ENCODE measurements around the gene NIM1K. TPM values are rescaled to one million over a fixed set of nuclear protein-coding genes. Genes with fewer than 3 reads are reported as not detected.
"Not testable (repeated sequence)": the region's sequence is repeated elsewhere in the genome, so short reads cannot be mapped to it uniquely, and the experiment has no call there.

NIM1K gene
- total and polyA plus RNA-seq, 4 donors, result 7.9 to 18.4 (median 13.0) TPM

DNA sequence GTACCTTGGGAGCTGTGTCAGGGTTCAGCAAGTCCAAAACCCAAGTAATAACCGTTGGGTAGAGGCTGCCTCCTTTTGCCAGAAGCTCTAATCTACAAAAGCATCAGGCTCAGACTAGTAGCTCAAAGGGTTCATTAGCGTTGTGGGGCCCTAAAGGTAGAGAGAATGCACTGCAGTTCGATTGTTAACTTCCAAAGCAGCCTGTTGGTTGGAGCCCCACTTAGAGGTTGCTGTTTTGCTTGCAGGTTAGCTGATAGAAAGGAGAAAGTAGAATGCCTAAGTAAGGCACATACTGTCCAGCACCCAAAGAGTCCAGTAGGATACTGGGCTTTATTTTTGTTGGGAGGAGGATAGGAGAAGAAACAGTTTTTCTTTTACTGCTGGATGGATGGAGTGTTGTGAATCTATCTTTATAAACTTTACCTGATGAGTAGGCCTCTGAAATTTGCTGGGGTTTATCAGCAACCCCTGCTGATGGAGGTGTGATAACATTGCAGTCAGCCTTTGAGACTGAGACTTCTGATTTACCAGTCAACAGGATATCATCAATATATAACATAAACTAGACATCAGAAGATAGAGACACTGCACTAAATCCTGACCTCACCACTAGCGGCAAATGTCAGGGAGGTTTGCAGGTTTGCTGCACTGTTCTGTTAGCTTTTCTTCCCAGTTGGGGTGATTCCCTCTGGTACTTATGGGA lies 36.5 kb upstream of the NIM1K start:
- Histone ChIP-seq H3K4me1 (ENCODE audit: control insufficient read depth, insufficient read depth, low read length) (no peaks in the 10 kb centered on the region), H3K4me3 (ENCODE audit: low read depth, low read length) (no peak overlapping the region), H3K27ac (ENCODE audit: low read depth, low read length) (no peak overlapping the region), H3K27me3 (ENCODE audit: control insufficient read depth, insufficient read depth, low read length) (no peaks in the 10 kb centered on the region), H3K36me3 (ENCODE audit: control insufficient read depth, insufficient read depth, low read length) (peaks cover 16% of the 10 kb centered on the region), H3K9me3 (ENCODE audit: control insufficient read depth, insufficient read depth, low read length) (no peaks in the 10 kb centered on the region)
- DNase-seq (ENCODE audit: low read depth in 4 of 6, low spot score in 6 of 6), result no peak
- 61% methylated on average over 3 of the region's 4 CpGs for WGBS (ENCODE audit: insufficient coverage)

DNA sequence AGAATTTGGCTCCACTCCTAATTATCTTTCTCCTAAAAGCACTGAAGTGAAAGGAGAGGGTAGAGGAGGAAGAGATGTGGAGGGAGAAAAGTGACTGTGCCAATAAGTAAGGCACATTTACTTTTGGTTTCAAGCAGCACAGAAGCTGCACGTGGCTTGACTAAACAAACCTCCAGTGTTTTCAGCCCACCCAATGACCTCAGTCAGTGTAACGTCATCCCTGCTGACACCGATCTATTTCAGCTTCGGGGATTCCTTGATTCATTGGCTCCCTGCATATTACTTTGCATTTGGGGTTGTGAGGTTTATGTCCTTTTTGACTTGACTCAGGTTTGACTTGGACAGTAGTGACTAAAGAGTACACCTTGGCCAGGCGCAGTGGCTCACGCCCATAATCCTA lies 35.6 kb upstream of the NIM1K start:
- Histone ChIP-seq H3K9me3 (ENCODE audit: control insufficient read depth, insufficient read depth, low read length) (no peaks in the 10 kb centered on the region), H3K36me3 (ENCODE audit: control insufficient read depth, insufficient read depth, low read length) (peaks cover 14% of the 10 kb centered on the region), H3K4me1 (ENCODE audit: control insufficient read depth, insufficient read depth, low read length) (no peaks in the 10 kb centered on the region), H3K4me3 (ENCODE audit: low read depth, low read length) (no peak overlapping the region), H3K27ac (ENCODE audit: low read depth, low read length) (no peak overlapping the region), H3K27me3 (ENCODE audit: control insufficient read depth, insufficient read depth, low read length) (no peaks in the 10 kb centered on the region)
- 100% methylated on average over 2 of the region's 6 CpGs for WGBS (ENCODE audit: insufficient coverage)
- peak in 2 of 6 donors; percentile 26 to 48 for DNase-seq (ENCODE audit: low read depth in 4 of 6, low spot score in 6 of 6)

DNA sequence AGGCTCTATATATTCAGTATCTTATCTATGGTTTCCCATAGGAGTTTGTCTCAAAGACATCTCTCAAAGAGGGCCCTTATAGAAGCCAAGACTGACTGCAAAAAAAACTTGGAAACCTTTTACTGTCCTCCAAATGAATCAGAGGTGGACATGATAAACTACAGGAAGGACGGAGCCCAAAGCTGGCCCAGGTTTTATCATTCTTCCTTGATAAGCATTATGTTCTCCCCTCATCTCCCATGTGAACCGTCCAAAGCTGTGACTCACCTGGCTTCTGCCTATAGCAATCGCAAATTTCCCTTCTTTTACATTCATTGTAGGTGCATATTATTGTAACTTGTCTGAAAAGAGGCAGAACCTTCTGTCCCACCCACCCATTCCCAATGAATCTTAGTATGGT lies 35.0 kb upstream of the NIM1K start:
- DNase-seq (ENCODE audit: low read depth in 4 of 6, low spot score in 6 of 6), result no peak
- no CpG with 5 or more reads among the region's 3 CpGs for WGBS (ENCODE audit: insufficient coverage)
- Histone ChIP-seq H3K4me3 (ENCODE audit: low read depth, low read length) (no peak overlapping the region), H3K9me3 (ENCODE audit: control insufficient read depth, insufficient read depth, low read length) (no peaks in the 10 kb centered on the region), H3K27ac (ENCODE audit: low read depth, low read length) (no peak overlapping the region), H3K27me3 (ENCODE audit: control insufficient read depth, insufficient read depth, low read length) (no peaks in the 10 kb centered on the region), H3K4me1 (ENCODE audit: control insufficient read depth, insufficient read depth, low read length) (no peaks in the 10 kb centered on the region), H3K36me3 (ENCODE audit: control insufficient read depth, insufficient read depth, low read length) (peaks cover 11% of the 10 kb centered on the region)

DNA sequence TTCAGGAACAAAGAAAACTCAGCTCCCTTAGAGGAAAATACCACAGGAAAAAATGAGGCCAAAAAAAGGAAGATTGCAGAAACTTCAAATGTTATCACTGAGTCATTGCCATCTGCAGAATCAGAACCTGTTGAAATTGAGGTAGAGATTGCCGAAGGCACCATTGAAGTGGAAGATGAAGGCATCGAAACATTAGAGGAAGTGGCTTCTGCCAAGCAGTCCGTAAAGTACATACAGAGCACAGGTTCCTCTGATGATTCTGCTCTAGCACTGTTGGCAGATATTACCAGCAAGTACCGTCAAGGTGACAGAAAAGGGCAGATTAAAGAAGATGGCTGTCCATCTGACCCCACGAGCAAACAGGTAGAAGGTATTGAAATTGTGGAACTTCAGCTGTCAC lies 30.8 kb upstream of the NIM1K start:
- 95% methylated on average over 3 of the region's 5 CpGs for WGBS (ENCODE audit: insufficient coverage)
- peaks cover 18% of the 10 kb centered on the region for H3K36me3 ChIP-seq (ENCODE audit: control insufficient read depth, insufficient read depth, low read length)
- no peak for DNase-seq (ENCODE audit: low read depth in 4 of 6, low spot score in 6 of 6)
- H3K9me3 ChIP-seq (ENCODE audit: control insufficient read depth, insufficient read depth, low read length), result no peaks in the 10 kb centered on the region
- H3K4me1 ChIP-seq (ENCODE audit: control insufficient read depth, insufficient read depth, low read length), result no peaks in the 10 kb centered on the region
- H3K27me3 ChIP-seq (ENCODE audit: control insufficient read depth, insufficient read depth, low read length), result no peaks in the 10 kb centered on the region
- no peak overlapping the region for H3K27ac ChIP-seq (ENCODE audit: low read depth, low read length)
- no peak overlapping the region for H3K4me3 ChIP-seq (ENCODE audit: low read depth, low read length)

DNA sequence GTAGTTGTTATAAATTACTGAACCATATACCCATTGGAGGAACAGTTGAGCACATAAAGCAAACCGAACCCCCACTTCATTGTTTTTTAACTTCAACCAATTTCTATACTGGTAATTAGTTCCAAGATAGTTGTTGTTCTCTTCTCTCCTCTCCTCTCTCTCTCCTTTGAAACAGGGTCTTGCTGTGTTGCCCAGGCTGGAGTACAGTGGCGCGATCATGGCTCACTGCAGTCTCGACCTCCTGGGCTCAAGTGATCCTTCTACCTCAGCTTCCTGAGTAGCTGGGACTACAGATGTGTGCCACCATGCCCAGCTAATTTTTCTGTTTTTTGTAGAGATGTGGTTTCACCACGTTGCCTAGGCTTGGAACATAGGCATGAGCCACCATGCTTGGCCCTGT lies 27.2 kb upstream of the NIM1K start:
- DNase-seq (ENCODE audit: low read depth in 4 of 6, low spot score in 6 of 6); H3K27me3 ChIP-seq (ENCODE audit: control insufficient read depth, insufficient read depth, low read length); H3K4me1 ChIP-seq (ENCODE audit: control insufficient read depth, insufficient read depth, low read length); H3K9me3 ChIP-seq (ENCODE audit: control insufficient read depth, insufficient read depth, low read length); H3K4me3 ChIP-seq (ENCODE audit: low read depth, low read length); H3K27ac ChIP-seq (ENCODE audit: low read depth, low read length): not testable (repeated sequence)
- 93% methylated on average over 3 of the region's 5 CpGs for WGBS (ENCODE audit: insufficient coverage)
- peaks cover 12% of the 10 kb centered on the region for H3K36me3 ChIP-seq (ENCODE audit: control insufficient read depth, insufficient read depth, low read length)

DNA sequence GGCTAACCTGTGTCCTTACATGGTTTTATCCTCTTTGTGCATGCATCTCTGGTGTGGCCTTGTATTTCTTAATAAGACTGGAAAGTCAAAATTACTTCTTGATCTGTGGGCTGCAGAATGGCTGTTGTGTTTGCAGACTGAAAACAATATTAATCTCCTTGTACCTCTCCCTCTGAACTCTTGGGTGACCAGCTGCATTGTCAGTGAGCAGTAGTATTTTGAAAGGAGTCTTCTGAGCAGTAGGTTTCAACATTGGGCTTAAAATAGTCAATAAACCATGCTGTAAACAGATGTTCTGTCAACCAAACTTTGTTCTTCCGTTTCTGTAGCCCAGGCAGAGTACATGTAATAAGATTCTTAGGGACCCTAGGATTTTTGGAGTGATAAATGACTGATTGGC lies 26.7 kb upstream of the NIM1K start:
- H3K4me1 ChIP-seq (ENCODE audit: control insufficient read depth, insufficient read depth, low read length), result no peaks in the 10 kb centered on the region
- H3K36me3 ChIP-seq (ENCODE audit: control insufficient read depth, insufficient read depth, low read length), result peaks cover 11% of the 10 kb centered on the region
- WGBS (ENCODE audit: insufficient coverage), result no CpG with 5 or more reads among the region's 1 CpG
- no peak overlapping the region for H3K27ac ChIP-seq (ENCODE audit: low read depth, low read length)
- H3K9me3 ChIP-seq (ENCODE audit: control insufficient read depth, insufficient read depth, low read length), result no peaks in the 10 kb centered on the region
- no peak for DNase-seq (ENCODE audit: low read depth in 4 of 6, low spot score in 6 of 6)
- H3K4me3 ChIP-seq (ENCODE audit: low read depth, low read length), result no peak overlapping the region
- no peaks in the 10 kb centered on the region for H3K27me3 ChIP-seq (ENCODE audit: control insufficient read depth, insufficient read depth, low read length)

GRCh38 chr5:43168175-43168574 lies 23.9 kb upstream of the NIM1K start:
- Histone ChIP-seq H3K27ac (ENCODE audit: low read depth, low read length) (no peak overlapping the region), H3K9me3 (ENCODE audit: control insufficient read depth, insufficient read depth, low read length) (no peaks in the 10 kb centered on the region), H3K4me3 (ENCODE audit: low read depth, low read length) (no peak overlapping the region), H3K27me3 (ENCODE audit: control insufficient read depth, insufficient read depth, low read length) (no peaks in the 10 kb centered on the region), H3K4me1 (ENCODE audit: control insufficient read depth, insufficient read depth, low read length) (no peaks in the 10 kb centered on the region), H3K36me3 (ENCODE audit: control insufficient read depth, insufficient read depth, low read length) (peaks cover 15% of the 10 kb centered on the region)
- 90% methylated on average over 1 of the region's 2 CpGs for WGBS (ENCODE audit: insufficient coverage)
- no peak for DNase-seq (ENCODE audit: low read depth in 4 of 6, low spot score in 6 of 6)

DNA sequence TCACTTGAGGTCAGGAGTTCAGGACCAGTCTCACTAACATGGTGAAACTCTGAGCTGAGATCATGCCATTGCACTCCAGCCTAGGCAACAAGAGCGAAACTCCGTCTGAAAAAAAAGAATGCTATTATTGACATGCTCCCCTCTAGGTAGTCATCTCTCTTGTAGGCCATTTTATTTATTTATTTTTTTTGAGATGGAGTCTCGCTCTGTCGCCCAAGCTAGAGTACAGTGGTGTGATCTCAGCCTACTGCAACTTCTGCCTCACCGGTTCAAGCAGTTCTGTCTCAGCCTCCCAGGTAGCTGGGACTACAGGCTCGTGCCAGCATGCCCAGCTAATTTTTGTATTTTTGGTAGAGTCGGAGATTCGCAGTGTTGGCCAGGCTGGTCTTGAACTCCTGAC lies 20.6 kb upstream of the NIM1K start:
- Histone ChIP-seq H3K27me3 (ENCODE audit: control insufficient read depth, insufficient read depth, low read length) (no peaks in the 10 kb centered on the region), H3K4me3 (ENCODE audit: low read depth, low read length) (no peak overlapping the region), H3K27ac (ENCODE audit: low read depth, low read length) (no peak overlapping the region), H3K36me3 (ENCODE audit: control insufficient read depth, insufficient read depth, low read length) (peaks cover 14% of the 10 kb centered on the region), H3K4me1 (ENCODE audit: control insufficient read depth, insufficient read depth, low read length) (no peaks in the 10 kb centered on the region), H3K9me3 (ENCODE audit: control insufficient read depth, insufficient read depth, low read length) (no peaks in the 10 kb centered on the region)
- DNase-seq (ENCODE audit: low read depth in 4 of 6, low spot score in 6 of 6), result no peak
- 100% methylated on average over 6 of the region's 8 CpGs for WGBS (ENCODE audit: insufficient coverage)

GRCh38 chr5:43171926-43172325 lies 20.1 kb upstream of the NIM1K start:
- Histone ChIP-seq H3K4me1 (ENCODE audit: control insufficient read depth, insufficient read depth, low read length) (no peaks in the 10 kb centered on the region), H3K27me3 (ENCODE audit: control insufficient read depth, insufficient read depth, low read length) (no peaks in the 10 kb centered on the region), H3K36me3 (ENCODE audit: control insufficient read depth, insufficient read depth, low read length) (peaks cover 14% of the 10 kb centered on the region), H3K4me3 (ENCODE audit: low read depth, low read length) (no peak overlapping the region), H3K9me3 (ENCODE audit: control insufficient read depth, insufficient read depth, low read length) (no peaks in the 10 kb centered on the region), H3K27ac (ENCODE audit: low read depth, low read length) (no peak overlapping the region)
- DNase-seq (ENCODE audit: low read depth in 4 of 6, low spot score in 6 of 6), result no peak
- 100% methylated on average over 1 of the region's 1 CpG for WGBS (ENCODE audit: insufficient coverage)

- Histone ChIP-seq H3K4me3 (ENCODE audit: low read depth, low read length) (no peak overlapping the region), H3K9me3 (ENCODE audit: control insufficient read depth, insufficient read depth, low read length) (no peaks in the 10 kb centered on the region), H3K27ac (ENCODE audit: low read depth, low read length) (no peak overlapping the region), H3K27me3 (ENCODE audit: control insufficient read depth, insufficient read depth, low read length) (no peaks in the 10 kb centered on the region), H3K36me3 (ENCODE audit: control insufficient read depth, insufficient read depth, low read length) (peaks cover 14% of the 10 kb centered on the region), H3K4me1 (ENCODE audit: control insufficient read depth, insufficient read depth, low read length) (peaks cover 4% of the 10 kb centered on the region)
- WGBS (ENCODE audit: insufficient coverage), result no CpG with 5 or more reads among the region's 2 CpGs
- DNase-seq (ENCODE audit: low read depth in 4 of 6, low spot score in 6 of 6), result no peak
These were observed 19.2 kb upstream of the NIM1K start for GRCh38 chr5:43172779-43173178.

All from spinal cord (tissue), 10 donors.